ENCODE results near the gene CPXM2. TPM values are rescaled to one million over a fixed set of nuclear protein-coding genes. Genes with fewer than 3 reads are reported as not detected.

Gene CPXM2
- polyA plus RNA-seq, 1 of the 3 experiments (the other 2 are of a cell fraction), result not detected

DNA sequence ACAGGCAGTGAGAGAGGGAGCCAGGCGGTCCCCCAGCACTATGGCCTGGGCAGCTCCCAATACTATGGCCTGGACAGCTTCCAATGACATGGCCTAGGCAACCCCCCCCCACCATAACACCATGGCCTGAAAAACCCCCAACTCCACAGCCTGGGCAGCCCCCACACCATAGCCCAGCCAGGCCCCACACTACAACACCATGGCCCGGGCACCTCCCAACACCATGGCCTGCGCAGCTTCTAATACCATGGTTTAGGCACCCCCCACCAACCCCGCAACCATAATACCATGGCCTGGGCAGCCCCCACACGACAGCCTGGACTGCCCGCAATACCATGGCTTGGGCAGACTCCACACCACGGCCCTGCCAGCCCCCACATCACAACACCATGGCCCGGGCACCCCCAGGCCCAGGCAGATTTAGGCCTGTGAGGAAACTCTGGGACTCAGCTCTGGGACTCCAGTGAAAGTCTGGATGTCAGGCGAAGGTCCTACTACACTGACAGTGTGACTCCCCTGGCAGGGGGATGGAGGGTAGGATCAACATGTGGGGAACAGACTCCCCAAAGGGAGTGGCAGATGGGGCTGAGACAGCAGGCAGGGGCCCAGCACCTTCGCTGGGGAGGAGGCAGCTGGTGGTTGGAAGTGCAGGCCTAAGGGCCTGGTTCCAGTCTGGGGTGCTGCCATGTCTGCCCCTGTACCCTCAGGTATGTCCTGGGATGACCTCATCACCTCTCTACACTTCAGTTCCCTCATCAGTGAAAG lies 8.7 kb downstream of the CPXM2 start:
- Histone ChIP-seq H3K4me3 (ENCODE audit: low read depth in 2 of 2, low read length in 1 of 2) (no peak overlapping the region), H3K9ac (no peak overlapping the region), H3K79me2 (ENCODE audit: insufficient read depth) (no peaks in the 10 kb centered on the region), H3K4me2 (no peak overlapping the region), H3K27ac (ENCODE audit: low read depth in 2 of 2, low read length in 1 of 2) (no peak overlapping the region), H3K4me1 (ENCODE audit: control insufficient read depth in 1 of 2, insufficient read depth in 2 of 2, low read depth in 1 of 2, low read length in 1 of 2) (no peaks in the 10 kb centered on the region), H3K27me3 (ENCODE audit: insufficient read depth) (no peaks in the 10 kb centered on the region), H4K20me1 (ENCODE audit: insufficient read depth) (no peaks in the 10 kb centered on the region), H3K9me2 (no peaks in the 10 kb centered on the region), H2AFZ (ENCODE audit: low read depth) (no peak overlapping the region), H3K9me3 (no peaks in the 10 kb centered on the region), H3K36me3 (replicated peaks in 1 of 2; ENCODE audit: control insufficient read depth in 1 of 2, insufficient read depth in 2 of 2, low read length in 1 of 2) (no peaks in the 10 kb centered on the region), H3F3A (replicated peaks; ENCODE audit: insufficient read depth) (no peaks in the 10 kb centered on the region)
- no peak for DNase-seq
- 24% methylated on average over 4 of the region's 10 CpGs for WGBS (ENCODE audit: low lambda C conversion rate)
- CTCF ChIA-PET, result interaction anchor here (1.0 kb wide), 2 partner anchors 16 to 19 kb away, joined by 3 read pairs; no protein-coding TSS in a partner anchor
- TF ChIP-seq POLR2AphosphoS5 (IDR thresholded peaks at IDR 0.05; ENCODE audit: low read depth, low read length), result no peak
- POLR2A ChIA-PET, result no interaction called here

- Histone ChIP-seq H3K9me3 (no peaks in the 10 kb centered on the region), H3K79me2 (ENCODE audit: insufficient read depth) (no peaks in the 10 kb centered on the region), H3K36me3 (replicated peaks in 1 of 2; ENCODE audit: control insufficient read depth in 1 of 2, insufficient read depth in 2 of 2, low read length in 1 of 2) (no peaks in the 10 kb centered on the region), H3K4me3 (ENCODE audit: low read depth in 2 of 2, low read length in 1 of 2) (no peak overlapping the region), H3K4me1 (ENCODE audit: control insufficient read depth in 1 of 2, insufficient read depth in 2 of 2, low read depth in 1 of 2, low read length in 1 of 2) (no peaks in the 10 kb centered on the region), H3K27me3 (ENCODE audit: insufficient read depth) (no peaks in the 10 kb centered on the region), H3K9me2 (no peaks in the 10 kb centered on the region), H3F3A (replicated peaks; ENCODE audit: insufficient read depth) (no peaks in the 10 kb centered on the region), H3K27ac (ENCODE audit: low read depth in 2 of 2, low read length in 1 of 2) (no peak overlapping the region), H3K9ac (no peak overlapping the region), H2AFZ (ENCODE audit: low read depth) (no peak overlapping the region), H4K20me1 (ENCODE audit: insufficient read depth) (no peaks in the 10 kb centered on the region), H3K4me2 (no peak overlapping the region)
- DNase-seq, result no peak
- TF ChIP-seq POLR2AphosphoS5 (IDR thresholded peaks at IDR 0.05; ENCODE audit: low read depth, low read length), result no peak
- no peak for TF ChIP-seq FOSL2 (IDR thresholded peaks at IDR 0.05; ENCODE audit: borderline replicate concordance, low read depth)
- no peak for TF ChIP-seq USF2 (IDR thresholded peaks at IDR 0.05; ENCODE audit: borderline replicate concordance, low read depth, low read length)
- TF ChIP-seq YY1 (IDR thresholded peaks at IDR 0.05; ENCODE audit: low read depth), result no peak
- no peak for TF ChIP-seq FOXM1 (IDR thresholded peaks at IDR 0.05; ENCODE audit: low read depth)
- no peak for TF ChIP-seq FOXJ3 (CRISPR knock-in tag; IDR thresholded peaks at IDR 0.05)
- TF ChIP-seq REST (IDR thresholded peaks at IDR 0.05; ENCODE audit: low read depth, low read length), result no peak
- no peak for TF ChIP-seq GABPA (IDR thresholded peaks at IDR 0.05; ENCODE audit: low read depth)
- no peak for TF ChIP-seq RAD21 (IDR thresholded peaks at IDR 0.05; ENCODE audit: low read length)
- TF ChIP-seq TCF12 (IDR thresholded peaks at IDR 0.05), result no peak
- TF ChIP-seq NFIC (IDR thresholded peaks at IDR 0.05; ENCODE audit: borderline replicate concordance), result no peak
- no peak for TF ChIP-seq GATA2 (CRISPR knock-in tag; IDR thresholded peaks at IDR 0.05)
- TF ChIP-seq RFX5 (IDR thresholded peaks at IDR 0.05; ENCODE audit: low read length), result no peak
- no peak for TF ChIP-seq MEF2A (IDR thresholded peaks at IDR 0.05; ENCODE audit: borderline replicate concordance, low read depth)
- TF ChIP-seq ELF1 (IDR thresholded peaks at IDR 0.05), result no peak
- TF ChIP-seq, protein P1, sequence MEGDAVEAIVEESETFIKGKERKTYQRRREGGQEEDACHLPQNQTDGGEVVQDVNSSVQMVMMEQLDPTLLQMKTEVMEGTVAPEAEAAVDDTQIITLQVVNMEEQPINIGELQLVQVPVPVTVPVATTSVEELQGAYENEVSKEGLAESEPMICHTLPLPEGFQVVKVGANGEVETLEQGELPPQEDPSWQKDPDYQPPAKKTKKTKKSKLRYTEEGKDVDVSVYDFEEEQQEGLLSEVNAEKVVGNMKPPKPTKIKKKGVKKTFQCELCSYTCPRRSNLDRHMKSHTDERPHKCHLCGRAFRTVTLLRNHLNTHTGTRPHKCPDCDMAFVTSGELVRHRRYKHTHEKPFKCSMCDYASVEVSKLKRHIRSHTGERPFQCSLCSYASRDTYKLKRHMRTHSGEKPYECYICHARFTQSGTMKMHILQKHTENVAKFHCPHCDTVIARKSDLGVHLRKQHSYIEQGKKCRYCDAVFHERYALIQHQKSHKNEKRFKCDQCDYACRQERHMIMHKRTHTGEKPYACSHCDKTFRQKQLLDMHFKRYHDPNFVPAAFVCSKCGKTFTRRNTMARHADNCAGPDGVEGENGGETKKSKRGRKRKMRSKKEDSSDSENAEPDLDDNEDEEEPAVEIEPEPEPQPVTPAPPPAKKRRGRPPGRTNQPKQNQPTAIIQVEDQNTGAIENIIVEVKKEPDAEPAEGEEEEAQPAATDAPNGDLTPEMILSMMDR (IDR thresholded peaks at IDR 0.05), result no peak
- WGBS (ENCODE audit: low lambda C conversion rate), result 17% methylated on average over 4 of the region's 4 CpGs
- CTCF ChIA-PET, result no interaction called here
- POLR2A ChIA-PET, result no interaction called here
Observed at GRCh38 chr10:123882177-123882576, 9.4 kb downstream of the CPXM2 start.

All from SK-N-SH (cell line).